Activated B cell treated with CpG ODN at 0.5 μM for 24 hours (primary cell): ENCODE results near the gene CUEDC1. TPM values are rescaled to one million over a fixed set of nuclear protein-coding genes. Genes with fewer than 3 reads are reported as not detected.

Experiments used
- ATAC-seq: fragments of 200-7000 bp; cut with Tn5 transposase; one replicate; pipeline ENCODE4 v1.10.0; 2021; ENCODE audit warnings: low read depth, mild to moderate bottlenecking, moderate library complexity
- CTCF ChIA-PET: fragments of 350-600 bp; sonication (Branson Sonifier 250); formaldehyde crosslinking; loops from one replicate; lab custom pipeline; 2021; ENCODE audit warnings: antibody characterized with exemption; lab: Charles Lee
- POLR2A ChIA-PET: fragments of 350-600 bp; sonication (Branson Sonifier 250); formaldehyde crosslinking; loops from one replicate; lab custom pipeline; 2021; ENCODE audit warnings: antibody characterized with exemption; lab: Charles Lee
- DNase-seq: peaks from one replicate; pipeline ENCODE4 v3.0.0; 2022
- H3K27ac Mint-ChIP-seq: one replicate; pipeline ENCODE4 v1.8.0; 2020; ENCODE audit warnings: mixed read lengths
- H3K27me3 Mint-ChIP-seq: one replicate; pipeline ENCODE4 v1.8.0; 2021; ENCODE audit warnings: mixed read lengths
- H3K36me3 Mint-ChIP-seq: one replicate; pipeline ENCODE4 v1.8.0; 2021; ENCODE audit warnings: low read depth, mixed read lengths
- H3K4me1 Mint-ChIP-seq: one replicate; pipeline ENCODE4 v1.8.0; 2021; ENCODE audit warnings: mixed read lengths
- H3K4me3 Mint-ChIP-seq: one replicate; pipeline ENCODE4 v1.8.0; 2020; ENCODE audit warnings: mild to moderate bottlenecking, mixed read lengths
- H3K9me3 Mint-ChIP-seq: one replicate; pipeline ENCODE4 v1.8.0; 2020; ENCODE audit warnings: mixed read lengths
- intact Hi-C: fragments of 100-400 bp; cut with micrococcal nuclease; formaldehyde crosslinking; loops from one replicate; pipeline ENCODE4 v1.15.1; 2024
- total RNA-seq: library from RNA; stranded (reverse); gene quantifications from 2 replicates; pipeline ENCODE4 v1.2.3, GENCODE V29; 2022
- TF ChIP-seq, protein P1 (sequence below): fragments of 200-600 bp; IDR thresholded peaks from one replicate; pipeline ENCODE4 v1.8.0; 2022; ENCODE audit warnings: antibody characterized with exemption, mild to moderate bottlenecking

Gene CUEDC1
- total RNA-seq, 1 donor from 2014 or later: not detected

DNA sequence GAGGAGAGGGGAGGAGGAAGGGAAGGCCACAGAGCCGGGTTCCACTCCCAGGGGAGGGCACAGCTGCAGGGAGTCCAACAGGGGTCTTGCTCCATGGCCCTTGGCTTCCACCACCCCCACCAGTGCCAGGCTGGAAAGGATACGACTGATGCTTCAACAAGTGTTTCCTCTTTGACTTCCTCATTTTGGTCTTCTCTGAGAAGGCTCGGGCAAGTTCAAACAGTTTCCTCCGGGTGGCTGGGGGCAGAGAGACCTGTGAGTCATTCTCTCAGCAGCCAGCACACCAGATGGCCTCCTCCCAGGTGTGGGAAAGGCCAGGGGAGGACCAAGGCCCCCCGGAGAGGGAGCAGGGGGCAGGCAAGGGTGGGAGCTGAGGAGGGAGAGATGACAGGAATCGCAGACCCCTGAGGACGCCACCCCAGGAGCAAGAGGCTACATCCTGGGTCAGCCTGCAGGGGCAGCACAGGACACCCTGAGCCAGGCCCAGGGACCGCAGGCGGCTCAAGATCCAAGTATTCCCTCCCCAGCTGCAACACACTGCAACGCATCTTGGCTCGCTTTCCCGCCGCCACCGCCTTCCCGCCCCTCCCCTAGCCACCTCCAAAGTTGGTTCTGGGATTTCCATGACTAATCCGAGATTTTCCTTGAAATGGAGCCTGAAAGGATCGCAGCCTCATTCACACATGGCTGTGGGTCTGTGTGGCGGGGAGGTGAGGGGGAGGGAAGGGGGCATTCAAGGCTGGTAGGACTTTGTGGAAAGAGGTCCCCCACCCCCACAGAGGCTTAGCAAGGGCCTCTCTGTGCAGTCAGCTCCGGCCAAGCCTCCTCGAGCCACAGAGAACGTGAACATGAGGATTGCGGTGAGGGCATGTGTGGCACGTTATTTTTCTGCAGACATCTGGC is 87.0 kb downstream of the CUEDC1 start:
- TF ChIP-seq, protein P1, sequence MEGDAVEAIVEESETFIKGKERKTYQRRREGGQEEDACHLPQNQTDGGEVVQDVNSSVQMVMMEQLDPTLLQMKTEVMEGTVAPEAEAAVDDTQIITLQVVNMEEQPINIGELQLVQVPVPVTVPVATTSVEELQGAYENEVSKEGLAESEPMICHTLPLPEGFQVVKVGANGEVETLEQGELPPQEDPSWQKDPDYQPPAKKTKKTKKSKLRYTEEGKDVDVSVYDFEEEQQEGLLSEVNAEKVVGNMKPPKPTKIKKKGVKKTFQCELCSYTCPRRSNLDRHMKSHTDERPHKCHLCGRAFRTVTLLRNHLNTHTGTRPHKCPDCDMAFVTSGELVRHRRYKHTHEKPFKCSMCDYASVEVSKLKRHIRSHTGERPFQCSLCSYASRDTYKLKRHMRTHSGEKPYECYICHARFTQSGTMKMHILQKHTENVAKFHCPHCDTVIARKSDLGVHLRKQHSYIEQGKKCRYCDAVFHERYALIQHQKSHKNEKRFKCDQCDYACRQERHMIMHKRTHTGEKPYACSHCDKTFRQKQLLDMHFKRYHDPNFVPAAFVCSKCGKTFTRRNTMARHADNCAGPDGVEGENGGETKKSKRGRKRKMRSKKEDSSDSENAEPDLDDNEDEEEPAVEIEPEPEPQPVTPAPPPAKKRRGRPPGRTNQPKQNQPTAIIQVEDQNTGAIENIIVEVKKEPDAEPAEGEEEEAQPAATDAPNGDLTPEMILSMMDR: no peak
- intact Hi-C loops: loop anchor here (1.0 to 5.0 kb wide), 2 partner anchors 18 to 34 kb away; partner anchors contain the start of gene MRPS23
- Mint-ChIP-seq H3K36me3 (no peaks in the 10 kb centered on the region), H3K4me3 (peak overlapping the region; percentile 24), H3K27me3 (peaks cover 20% of the 10 kb centered on the region), H3K9me3 (no peaks in the 10 kb centered on the region), H3K4me1 (peaks cover 29% of the 10 kb centered on the region), H3K27ac (peak overlapping the region; percentile 65)
- ChIA-PET CTCF (interaction anchor here (0.7 to 2.7 kb wide), 11 partner anchors 9 to 131 kb away, joined by 3 to 11 read pairs (median 4); no protein-coding TSS in a partner anchor), POLR2A (interaction anchor here (0.9 to 1.4 kb wide), 5 partner anchors 18 to 139 kb away, joined by 3 to 4 read pairs (median 4); partner anchors contain the start of genes MRPS23 and SRSF1)
- ATAC-seq (peak; percentile 94), DNase-seq (peak; percentile 53)

DNA sequence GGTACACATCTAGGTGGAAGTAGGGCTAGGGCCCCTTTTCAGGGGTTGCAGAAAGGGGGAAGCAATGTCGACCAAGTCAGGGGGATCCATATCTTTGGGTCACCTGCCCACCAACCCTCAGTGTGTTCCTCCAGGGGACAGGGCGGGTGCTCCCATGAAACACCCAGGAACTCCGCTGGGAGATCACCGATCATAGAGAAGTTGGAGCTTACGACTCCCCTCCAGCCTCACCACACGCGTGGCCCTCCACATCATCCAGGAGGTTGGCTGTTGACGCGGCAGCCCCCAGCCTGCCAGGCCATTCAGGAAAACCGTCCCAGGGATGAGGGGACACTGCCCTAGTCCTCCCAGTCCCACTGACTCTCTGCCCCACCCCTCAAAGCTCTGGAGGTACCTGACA is 88.1 kb downstream of the CUEDC1 start:
- TF ChIP-seq, protein P1: no peak
- CTCF ChIA-PET: interaction anchor here (1.5 to 2.7 kb wide), 5 partner anchors 7 to 132 kb away, joined by 4 to 11 read pairs (median 6); no protein-coding TSS in a partner anchor
- Mint-ChIP-seq H3K27ac (no peak overlapping the region), H3K36me3 (no peaks in the 10 kb centered on the region), H3K4me3 (no peak overlapping the region), H3K9me3 (no peaks in the 10 kb centered on the region), H3K4me1 (peaks cover 25% of the 10 kb centered on the region), H3K27me3 (peaks cover 11% of the 10 kb centered on the region)
- ATAC-seq (no peak), DNase-seq (no peak)
- POLR2A ChIA-PET: interaction anchor here (0.5 kb wide), 1 partner anchor 72 kb away, joined by 3 read pairs; no protein-coding TSS in a partner anchor
- intact Hi-C loops: loop anchor here (5.0 kb wide), 1 partner anchor 35 kb away; no protein-coding TSS in a partner anchor

DNA sequence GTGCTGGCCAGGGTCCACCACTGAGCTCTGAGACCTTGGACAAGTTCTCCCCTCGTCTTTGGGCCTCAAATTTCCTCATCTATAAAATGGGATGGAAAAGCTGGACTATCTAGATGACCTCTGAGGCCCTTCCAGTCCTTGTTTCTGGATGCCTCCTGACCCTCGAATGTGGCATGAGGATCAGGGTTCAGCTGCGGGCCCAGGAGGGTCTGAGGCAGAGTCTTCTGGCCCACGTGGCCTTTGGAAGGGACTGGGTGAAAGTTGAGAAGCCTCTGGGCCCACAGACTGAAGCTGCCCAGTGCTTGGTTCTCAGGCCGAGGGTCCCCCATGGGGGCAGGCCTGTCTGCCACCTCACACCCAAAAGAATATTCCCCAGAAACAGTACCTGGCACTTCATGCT is 88.5 kb downstream of the CUEDC1 start:
- Mint-ChIP-seq H3K27ac (no peak overlapping the region), H3K9me3 (no peaks in the 10 kb centered on the region), H3K4me3 (no peak overlapping the region), H3K27me3 (peaks cover 8% of the 10 kb centered on the region), H3K4me1 (peaks cover 28% of the 10 kb centered on the region), H3K36me3 (no peaks in the 10 kb centered on the region)
- intact Hi-C loops: loop anchor here (5.0 kb wide), 1 partner anchor 36 kb away; no protein-coding TSS in a partner anchor
- ChIA-PET CTCF (interaction anchor here (1.5 to 2.7 kb wide), 4 partner anchors 8 to 133 kb away, joined by 4 to 11 read pairs (median 6); no protein-coding TSS in a partner anchor), POLR2A (interaction anchor here (0.5 kb wide), 1 partner anchor 72 kb away, joined by 3 read pairs; no protein-coding TSS in a partner anchor)
- DNase-seq (no peak), ATAC-seq (no peak)
- TF ChIP-seq, protein P1: no peak

DNA sequence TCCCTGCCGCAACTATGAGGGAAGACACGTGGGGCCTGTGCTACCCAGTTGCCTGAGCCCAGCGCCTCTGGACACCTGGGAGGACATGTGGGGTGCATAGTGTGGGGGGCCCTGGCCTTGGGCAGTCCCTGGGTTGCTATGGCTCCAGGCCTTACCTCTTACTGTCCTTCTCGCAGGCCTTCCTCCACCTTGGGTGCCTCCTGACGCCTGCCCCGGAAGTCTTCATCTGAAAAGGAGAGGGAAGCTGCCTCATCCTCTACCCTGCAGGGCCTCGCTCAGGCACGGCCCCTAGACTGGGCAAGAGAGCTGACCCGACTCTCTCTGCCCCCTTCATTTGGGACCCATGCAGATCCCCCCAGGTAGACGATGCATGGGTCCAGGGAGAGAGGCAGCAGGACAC is 88.9 kb downstream of the CUEDC1 start:
- CTCF ChIA-PET: interaction anchor here (1.5 to 2.7 kb wide), 3 partner anchors 8 to 133 kb away, joined by 4 to 11 read pairs (median 8); no protein-coding TSS in a partner anchor
- Mint-ChIP-seq H3K27me3 (peaks cover 8% of the 10 kb centered on the region), H3K36me3 (no peaks in the 10 kb centered on the region), H3K27ac (no peak overlapping the region), H3K4me3 (no peak overlapping the region), H3K4me1 (peaks cover 30% of the 10 kb centered on the region), H3K9me3 (no peaks in the 10 kb centered on the region)
- DNase-seq: no peak
- POLR2A ChIA-PET: no interaction called here
- no peak for ATAC-seq
- intact Hi-C loops: loop anchor here (5.0 kb wide), 1 partner anchor 36 kb away; no protein-coding TSS in a partner anchor
- TF ChIP-seq, protein P1: no peak
